ENCODE results near the gene PDLIM4.
A peak's percentile ranks its signal among the peaks of the same experiment; 100 is the strongest.

PDLIM4 gene

GRCh38 chr5:132246806-132247205 lies 10.7 kb upstream of the PDLIM4 start:
- in situ Hi-C loops (cut with HindIII; ENCODE audit: low pct_unique_long_range_greater_than_20kb, low sequenced_read_pairs): no loop called here
- no peak for DNase-seq (ENCODE audit: low read depth in 1 of 2, low spot score in 1 of 2)
- no peak for TF ChIP-seq JUND (IDR thresholded peaks at IDR 0.05; ENCODE audit: low read depth)

DNA sequence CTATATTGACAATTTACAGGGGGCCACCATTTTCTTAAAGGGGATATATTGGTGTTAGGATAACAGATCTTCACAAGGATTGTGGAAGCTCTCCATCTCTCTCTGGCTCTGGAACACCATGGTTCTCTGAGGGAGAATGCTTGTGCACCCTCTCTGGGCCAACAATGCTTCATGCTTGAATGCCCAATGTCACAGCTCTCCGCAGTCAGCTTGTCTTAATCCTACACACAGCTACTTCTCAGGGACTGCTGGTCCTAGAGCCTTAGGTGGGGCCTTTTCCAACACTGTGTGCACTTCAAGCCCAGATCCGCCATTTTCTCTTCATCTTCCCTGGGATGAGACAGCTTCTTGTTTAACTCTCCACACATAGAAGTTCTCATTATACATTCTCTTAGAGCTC lies 6.9 kb upstream of the PDLIM4 start:
- in situ Hi-C loops (cut with HindIII; ENCODE audit: low pct_unique_long_range_greater_than_20kb, low sequenced_read_pairs): no loop called here
- no peak for DNase-seq (ENCODE audit: low read depth in 1 of 2, low spot score in 1 of 2)
- no peak for TF ChIP-seq JUND (IDR thresholded peaks at IDR 0.05; ENCODE audit: low read depth)

GRCh38 chr5:132251220-132251725 lies 6.2 kb upstream of the PDLIM4 start:
- no peak for DNase-seq (ENCODE audit: low read depth in 1 of 2, low spot score in 1 of 2)
- no peak for TF ChIP-seq JUND (IDR thresholded peaks at IDR 0.05; ENCODE audit: low read depth)
- in situ Hi-C loops (cut with HindIII; ENCODE audit: low pct_unique_long_range_greater_than_20kb, low sequenced_read_pairs): no loop called here

GRCh38 chr5:132253008-132253441 lies 4.5 kb upstream of the PDLIM4 start:
- TF ChIP-seq JUND (IDR thresholded peaks at IDR 0.05; ENCODE audit: low read depth): no peak
- no peak for DNase-seq (ENCODE audit: low read depth in 1 of 2, low spot score in 1 of 2)
- in situ Hi-C loops (cut with HindIII; ENCODE audit: low pct_unique_long_range_greater_than_20kb, low sequenced_read_pairs): no loop called here

DNA sequence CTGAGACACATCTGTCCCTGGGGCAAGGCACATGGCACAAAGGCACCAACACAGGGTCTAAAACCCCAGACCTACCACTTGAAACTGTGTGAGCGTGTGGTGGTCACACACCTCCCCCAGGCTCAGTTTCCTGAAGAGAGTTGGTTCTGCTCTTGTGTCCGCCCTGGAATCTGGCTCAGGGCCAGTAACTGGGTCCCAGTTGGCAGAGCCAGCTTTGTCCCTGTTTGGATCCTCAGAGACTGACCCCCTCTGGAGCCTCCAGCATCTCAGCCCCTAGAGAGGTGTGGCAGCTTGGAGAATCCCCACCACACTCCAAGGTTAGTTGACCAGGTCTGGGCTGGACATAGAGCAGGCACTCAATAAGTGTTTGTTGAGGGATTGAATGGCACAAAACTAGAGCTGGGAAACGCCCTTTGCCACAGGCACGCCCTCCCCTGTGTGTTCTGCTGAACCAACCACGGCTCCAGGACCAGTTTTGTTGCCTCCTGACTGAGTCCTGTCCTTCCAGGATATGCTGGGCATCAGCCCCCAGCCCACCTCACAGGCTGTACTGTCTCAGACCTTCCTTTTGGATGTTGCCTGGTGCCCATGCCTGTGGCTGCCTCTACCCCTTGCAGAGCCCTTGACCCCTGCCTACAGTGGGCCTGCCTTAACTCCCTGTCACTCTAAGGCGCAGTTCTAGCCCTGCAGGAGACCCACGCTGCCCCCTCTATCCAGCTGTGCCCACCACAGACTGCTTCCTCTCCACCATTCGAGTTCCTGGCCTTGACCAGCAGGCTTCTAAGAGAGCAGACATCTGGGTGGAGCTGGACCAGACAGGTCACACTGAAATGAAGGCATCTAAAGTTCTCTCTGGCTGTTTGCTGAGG lies 3.8 kb upstream of the PDLIM4 start:
- in situ Hi-C loops (cut with HindIII; ENCODE audit: low pct_unique_long_range_greater_than_20kb, low sequenced_read_pairs): no loop called here
- DNase-seq (ENCODE audit: low read depth in 1 of 2, low spot score in 1 of 2): peak in 1 of 2 experiments; percentile 30
- TF ChIP-seq JUND (IDR thresholded peaks at IDR 0.05; ENCODE audit: low read depth): no peak

GRCh38 chr5:132254321-132254977 lies 3.0 kb upstream of the PDLIM4 start:
- in situ Hi-C loops (cut with HindIII; ENCODE audit: low pct_unique_long_range_greater_than_20kb, low sequenced_read_pairs): no loop called here
- no peak for TF ChIP-seq JUND (IDR thresholded peaks at IDR 0.05; ENCODE audit: low read depth)
- no peak for DNase-seq (ENCODE audit: low read depth in 1 of 2, low spot score in 1 of 2)

GRCh38 chr5:132256086-132256782 lies 1.3 kb upstream of the PDLIM4 start:
- in situ Hi-C loops (cut with HindIII; ENCODE audit: low pct_unique_long_range_greater_than_20kb, low sequenced_read_pairs): no loop called here
- no peak for TF ChIP-seq JUND (IDR thresholded peaks at IDR 0.05; ENCODE audit: low read depth)
- no peak for DNase-seq (ENCODE audit: low read depth in 1 of 2, low spot score in 1 of 2)

DNA sequence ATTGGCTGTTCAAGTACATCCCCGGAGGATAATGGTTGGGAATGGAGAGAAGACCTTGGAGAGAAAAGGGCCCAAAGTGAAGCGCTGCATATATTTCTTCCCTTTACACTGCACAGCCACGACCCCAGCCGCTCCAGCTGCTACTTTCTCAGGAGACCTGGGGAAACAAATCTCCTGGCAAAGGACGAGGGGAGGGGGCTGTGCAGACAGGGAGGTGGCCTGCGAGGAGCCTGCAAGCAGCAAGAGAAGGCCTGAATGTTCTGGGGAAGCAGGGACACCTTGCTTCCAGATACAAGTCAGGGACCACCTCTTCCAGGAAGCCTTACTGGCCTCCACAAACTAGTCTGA lies 739 bp upstream of the PDLIM4 start:
- no peak for TF ChIP-seq JUND (IDR thresholded peaks at IDR 0.05; ENCODE audit: low read depth)
- DNase-seq (ENCODE audit: low read depth in 1 of 2, low spot score in 1 of 2): no peak
- in situ Hi-C loops (cut with HindIII; ENCODE audit: low pct_unique_long_range_greater_than_20kb, low sequenced_read_pairs): no loop called here

DNA sequence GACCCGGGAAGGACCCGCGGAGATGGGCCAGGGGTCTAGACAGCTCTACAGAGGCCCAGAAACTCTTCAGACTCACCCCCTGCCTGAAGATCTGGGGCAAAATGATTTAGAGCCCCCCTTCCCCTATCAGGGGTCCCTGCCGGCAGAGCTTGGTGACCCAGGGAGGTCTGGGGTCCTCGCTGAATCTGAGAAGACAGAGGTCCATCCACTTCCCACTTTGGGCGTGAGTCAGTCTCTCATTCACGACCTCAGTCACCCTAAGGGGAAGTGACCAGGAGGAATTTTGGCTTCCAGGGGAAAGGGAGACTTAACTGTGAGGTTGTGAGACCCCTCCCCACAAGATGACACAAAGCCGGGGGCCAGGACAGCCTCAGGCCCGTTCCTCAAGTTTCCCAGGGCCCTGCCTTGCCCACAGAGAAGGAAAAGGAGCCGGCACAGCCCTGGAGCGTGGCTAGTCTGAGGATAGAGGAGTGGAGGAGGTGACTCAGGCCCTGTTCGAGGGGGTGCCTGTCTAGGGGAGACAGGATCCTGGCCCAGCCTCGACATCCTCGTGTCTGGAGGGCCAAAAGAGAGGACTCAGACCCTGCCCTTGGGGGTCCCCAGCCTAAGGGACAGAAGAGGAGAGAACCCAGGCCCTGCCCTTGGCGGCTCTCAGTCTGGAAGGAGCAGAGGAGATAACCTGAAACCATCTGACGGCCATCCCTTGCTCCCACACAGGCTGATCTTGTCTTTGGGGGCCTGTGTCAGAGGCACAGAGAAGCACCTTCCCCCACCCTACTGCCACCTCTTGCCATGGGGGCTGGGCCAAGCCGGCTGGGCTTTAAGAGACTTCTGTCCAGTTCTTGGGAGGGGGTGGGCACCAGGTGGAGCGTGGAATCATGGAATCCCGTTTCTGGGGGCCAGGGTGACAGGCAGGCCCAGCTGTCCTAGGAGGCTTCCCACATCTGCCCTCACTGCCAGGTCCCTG lies 889 bp downstream of the PDLIM4 start:
- in situ Hi-C loops (cut with HindIII; ENCODE audit: low pct_unique_long_range_greater_than_20kb, low sequenced_read_pairs): no loop called here
- DNase-seq (ENCODE audit: low read depth in 1 of 2, low spot score in 1 of 2): no peak
- TF ChIP-seq JUND (IDR thresholded peaks at IDR 0.05; ENCODE audit: low read depth): no peak

GRCh38 chr5:132259069-132259851 lies 1.8 kb downstream of the PDLIM4 start:
- in situ Hi-C loops (cut with HindIII; ENCODE audit: low pct_unique_long_range_greater_than_20kb, low sequenced_read_pairs): no loop called here
- DNase-seq (ENCODE audit: low read depth in 1 of 2, low spot score in 1 of 2): no peak
- no peak for TF ChIP-seq JUND (IDR thresholded peaks at IDR 0.05; ENCODE audit: low read depth)

DNA sequence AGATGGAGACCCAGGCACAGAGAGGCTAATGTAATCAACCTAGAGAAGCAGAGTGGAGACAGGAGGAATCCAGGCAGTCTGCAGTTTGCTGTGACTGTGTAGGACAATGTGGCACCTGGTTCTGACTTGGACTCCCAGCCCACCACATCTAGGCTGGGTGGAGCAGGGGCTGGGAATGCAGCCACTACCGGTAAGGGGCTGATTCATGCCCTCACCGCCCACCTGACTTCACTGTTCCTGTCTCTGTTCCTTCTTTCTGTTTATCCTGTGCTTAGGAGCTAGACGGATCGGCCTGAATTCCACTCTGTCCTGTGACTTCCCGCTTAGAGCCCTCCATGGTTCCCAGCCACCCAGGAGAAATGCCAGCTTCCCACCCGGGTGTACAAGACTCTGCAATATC lies 2.6 kb downstream of the PDLIM4 start:
- no peak for DNase-seq (ENCODE audit: low read depth in 1 of 2, low spot score in 1 of 2)
- in situ Hi-C loops (cut with HindIII; ENCODE audit: low pct_unique_long_range_greater_than_20kb, low sequenced_read_pairs): no loop called here
- TF ChIP-seq JUND (IDR thresholded peaks at IDR 0.05; ENCODE audit: low read depth): no peak

Data from T47D (cell line).